A673 (cell line): ENCODE data around the gene IPCEF1. TPM values are rescaled to one million over a fixed set of nuclear protein-coding genes. Genes with fewer than 3 reads are reported as not detected.

Source experiments
- BruUV-seq: library from RNA; stranded (reverse); fragments of 400-500 nt; replicated peaks from 2 replicates; lab custom pipeline; 2021; lab: Mats Ljungman, UMichigan
- CTCF ChIA-PET: fragments of 300-600 bp; sonication (Branson Sonifier 250); formaldehyde crosslinking; loops from one replicate; lab custom pipeline; 2022; ENCODE audit warnings: antibody characterized with exemption; lab: Charles Lee
- POLR2A ChIA-PET: fragments of 300-600 bp; sonication (Branson Sonifier 250); formaldehyde crosslinking; loops from one replicate; lab custom pipeline; 2022; ENCODE audit warnings: antibody characterized with exemption; ENCODE audit not compliant: low non-redundant PET; lab: Charles Lee
- DNase-seq: peaks from one replicate; pipeline ENCODE4 v3.0.0-alpha.2; 2015; ENCODE audit warnings: low spot score
- H3K27ac ChIP-seq: fragments of 200-600 bp; sonication (generic); 2 replicates; pipeline ENCODE4 v1.5.1; 2016; ENCODE audit warnings: mixed run types, low read depth, mild to moderate bottlenecking, mixed read lengths, antibody characterized with exemption, low read length; ENCODE audit not compliant: poor library complexity, severe bottlenecking
- H3K27me3 ChIP-seq: fragments of 200-600 bp; sonication (generic); replicated peaks from 2 replicates; pipeline ENCODE4 v1.6.1; 2017; ENCODE audit warnings: mixed run types, low read depth, mild to moderate bottlenecking, mixed read lengths, antibody characterized with exemption, low read length; ENCODE audit not compliant: insufficient read depth, poor library complexity
- H3K36me3 ChIP-seq: fragments of 200-600 bp; sonication (generic); 2 replicates; pipeline ENCODE4 v1.6.1; 2016; ENCODE audit warnings: mixed run types, mild to moderate bottlenecking, mixed read lengths, antibody characterized with exemption, low read length; ENCODE audit not compliant: insufficient read depth, poor library complexity, severe bottlenecking
- H3K4me1 ChIP-seq: fragments of 200-600 bp; sonication (generic); 2 replicates; pipeline ENCODE4 v1.6.1; 2017; ENCODE audit warnings: mixed run types, mild to moderate bottlenecking, mixed read lengths, antibody characterized with exemption, low read length; ENCODE audit not compliant: insufficient read depth, poor library complexity, severe bottlenecking
- H3K4me3 ChIP-seq: fragments of 200-600 bp; sonication (generic); 2 replicates; pipeline ENCODE4 v1.5.1; 2016; ENCODE audit warnings: low read depth, mixed run types, mild to moderate bottlenecking, mixed read lengths, low read length; ENCODE audit not compliant: poor library complexity, severe bottlenecking
- H3K9me3 ChIP-seq: fragments of 200-600 bp; sonication (generic); 2 replicates; pipeline ENCODE4 v1.6.1; 2016; ENCODE audit warnings: mixed run types, low read depth, mild to moderate bottlenecking, mixed read lengths, antibody characterized with exemption, low read length; ENCODE audit not compliant: poor library complexity, severe bottlenecking
- EZH2 ChIP-seq: fragments of 200-600 bp; sonication (generic); IDR thresholded peaks from 2 replicates; pipeline ENCODE4 v1.6.1; 2017; ENCODE audit warnings: borderline replicate concordance, low read depth, mild to moderate bottlenecking, mixed read lengths, antibody characterized with exemption, low read length; ENCODE audit not compliant: poor library complexity, severe bottlenecking
- intact Hi-C: fragments of 100-400 bp; cut with micrococcal nuclease; formaldehyde crosslinking; loops from one replicate; pipeline ENCODE4 v1.10.0; 2022; ENCODE audit not compliant: unreplicated experiment
- total RNA-seq: library from RNA; stranded (reverse); gene quantifications from 2 replicates; pipeline ENCODE4 v1.2.3, GENCODE V29; 2021
- TF ChIP-seq, protein P1 (sequence below): fragments of 300-800, 200-600 bp; sonication (generic); conservative IDR thresholded peaks from 2 replicates; pipeline ENCODE4 v1.5.1; 2017; ENCODE audit warnings: low read depth, mild to moderate bottlenecking, antibody characterized with exemption, low read length, moderate library complexity, mixed read lengths

Gene IPCEF1
- total RNA-seq, 1 experiment from 2014 or later = 1.4 TPM

DNA sequence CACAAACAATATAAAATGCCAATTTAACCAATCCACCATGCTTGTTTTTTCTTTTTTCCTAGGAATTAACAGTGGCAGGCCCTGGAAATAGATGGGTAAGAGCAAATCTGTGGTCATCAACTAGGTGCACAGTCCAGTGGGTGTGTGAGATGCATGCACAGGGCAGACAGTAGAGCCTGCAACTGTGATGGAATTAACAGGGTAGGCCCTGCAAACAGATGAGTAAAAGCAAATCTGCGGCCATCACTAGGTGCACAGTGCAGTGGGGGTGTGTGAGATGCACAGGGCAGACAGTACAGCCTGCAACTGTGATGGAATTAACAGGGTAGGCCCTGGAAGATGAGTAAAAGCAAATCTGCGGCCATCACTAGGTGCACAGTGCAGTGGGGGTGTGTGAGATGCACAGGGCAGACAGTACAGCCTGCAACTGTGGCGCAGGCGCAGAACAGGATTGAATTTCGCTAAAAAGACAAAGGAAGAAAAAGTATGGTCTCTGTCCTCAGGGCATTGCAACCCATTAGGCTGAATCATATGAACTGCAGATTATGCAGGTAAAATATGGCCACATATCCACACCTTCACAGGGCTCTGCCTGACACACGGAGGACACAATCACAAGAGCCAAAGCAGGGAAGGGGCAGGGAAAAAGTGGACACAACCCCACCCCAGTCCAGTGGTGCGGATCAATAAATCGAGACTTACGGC is 41.0 kb upstream of the IPCEF1 start:
- BruUV-seq = no TSS peak
- H3K27me3 ChIP-seq = no peaks in the 10 kb centered on the region
- H3K36me3 ChIP-seq = peaks cover 3% of the 10 kb centered on the region
- TF ChIP-seq, protein P1, sequence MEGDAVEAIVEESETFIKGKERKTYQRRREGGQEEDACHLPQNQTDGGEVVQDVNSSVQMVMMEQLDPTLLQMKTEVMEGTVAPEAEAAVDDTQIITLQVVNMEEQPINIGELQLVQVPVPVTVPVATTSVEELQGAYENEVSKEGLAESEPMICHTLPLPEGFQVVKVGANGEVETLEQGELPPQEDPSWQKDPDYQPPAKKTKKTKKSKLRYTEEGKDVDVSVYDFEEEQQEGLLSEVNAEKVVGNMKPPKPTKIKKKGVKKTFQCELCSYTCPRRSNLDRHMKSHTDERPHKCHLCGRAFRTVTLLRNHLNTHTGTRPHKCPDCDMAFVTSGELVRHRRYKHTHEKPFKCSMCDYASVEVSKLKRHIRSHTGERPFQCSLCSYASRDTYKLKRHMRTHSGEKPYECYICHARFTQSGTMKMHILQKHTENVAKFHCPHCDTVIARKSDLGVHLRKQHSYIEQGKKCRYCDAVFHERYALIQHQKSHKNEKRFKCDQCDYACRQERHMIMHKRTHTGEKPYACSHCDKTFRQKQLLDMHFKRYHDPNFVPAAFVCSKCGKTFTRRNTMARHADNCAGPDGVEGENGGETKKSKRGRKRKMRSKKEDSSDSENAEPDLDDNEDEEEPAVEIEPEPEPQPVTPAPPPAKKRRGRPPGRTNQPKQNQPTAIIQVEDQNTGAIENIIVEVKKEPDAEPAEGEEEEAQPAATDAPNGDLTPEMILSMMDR = no peak
- TF ChIP-seq EZH2 = no peak
- no peak overlapping the region for H3K27ac ChIP-seq
- POLR2A ChIA-PET = no interaction called here
- DNase-seq = no peak
- H3K9me3 ChIP-seq = no peaks in the 10 kb centered on the region
- intact Hi-C loops = no loop called here
- no peak overlapping the region for H3K4me3 ChIP-seq
- H3K4me1 ChIP-seq = no peaks in the 10 kb centered on the region
- CTCF ChIA-PET = no interaction called here

DNA sequence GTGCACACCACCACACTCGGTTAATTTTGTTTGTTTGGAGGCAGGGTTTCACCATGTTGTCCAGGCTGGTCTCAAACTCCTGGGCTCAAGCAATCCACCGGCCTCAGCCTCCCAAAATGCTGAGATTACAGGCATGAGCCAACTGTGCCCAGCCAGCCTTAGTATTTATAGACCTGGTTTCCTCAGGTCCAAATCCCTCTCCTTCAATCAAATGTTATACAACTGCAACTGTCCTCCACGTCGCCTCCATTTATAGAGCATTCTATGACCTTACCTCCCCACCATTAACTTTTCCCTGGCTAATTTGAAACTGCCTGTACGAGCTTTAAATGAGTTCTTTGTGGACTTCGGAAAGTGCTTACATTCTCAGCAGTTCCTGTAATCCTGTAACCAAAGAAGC is 39.3 kb upstream of the IPCEF1 start:
- Histone ChIP-seq H3K4me1 (no peaks in the 10 kb centered on the region), H3K9me3 (no peaks in the 10 kb centered on the region), H3K4me3 (no peak overlapping the region), H3K36me3 (no peaks in the 10 kb centered on the region), H3K27ac (no peak overlapping the region), H3K27me3 (no peaks in the 10 kb centered on the region)
- POLR2A ChIA-PET = no interaction called here
- no TSS peak for BruUV-seq
- CTCF ChIA-PET = no interaction called here
- intact Hi-C loops = no loop called here
- DNase-seq = no peak
- TF ChIP-seq, protein P1 = no peak
- TF ChIP-seq EZH2 = no peak

GRCh38 chr6:154395316-154395715 is 38.7 kb upstream of the IPCEF1 start:
- Histone ChIP-seq H3K36me3 (no peaks in the 10 kb centered on the region), H3K9me3 (no peaks in the 10 kb centered on the region), H3K4me3 (no peak overlapping the region), H3K4me1 (no peaks in the 10 kb centered on the region), H3K27me3 (no peaks in the 10 kb centered on the region), H3K27ac (no peak overlapping the region)
- no peak for TF ChIP-seq EZH2
- TF ChIP-seq, protein P1 = no peak
- DNase-seq = no peak
- ChIA-PET POLR2A (no interaction called here), CTCF (no interaction called here)
- BruUV-seq = no TSS peak
- intact Hi-C loops = no loop called here
